DND-41 (cell line): ENCODE data around the gene FOXK2.

Source experiments
- ATAC-seq: fragments of 200-7000 bp; cut with Tn5 transposase; 3 replicates; pipeline ENCODE4 v1.9.1; 2021; ENCODE audit warnings: low read depth; ENCODE audit not compliant: insufficient read depth
- DNase-seq: peaks from one replicate; pipeline ENCODE4 v3.0.0-alpha.2; 2020
- H2AFZ ChIP-seq: 2 replicates; pipeline ENCODE4 v1.6.0; 2012; ENCODE audit warnings: low read depth, low read length
- H3K27ac ChIP-seq: 2 replicates; pipeline ENCODE4 v1.5.1; 2012; ENCODE audit warnings: low read length, inconsistent platforms
- H3K27me3 ChIP-seq: fragments of 200-600 bp; sonication (generic); 2 replicates; pipeline ENCODE4 v1.6.0; 2012; ENCODE audit warnings: low read length, mild to moderate bottlenecking, inconsistent platforms; ENCODE audit not compliant: insufficient read depth, poor library complexity
- H3K36me3 ChIP-seq: 2 replicates; pipeline ENCODE4 v1.5.1; 2012; ENCODE audit warnings: low read length, inconsistent platforms; ENCODE audit not compliant: insufficient read depth
- H3K4me1 ChIP-seq: 2 replicates; pipeline ENCODE4 v1.5.1; 2012; ENCODE audit warnings: mild to moderate bottlenecking, low read length; ENCODE audit not compliant: insufficient read depth
- H3K4me2 ChIP-seq: 2 replicates; pipeline ENCODE4 v1.6.0; 2012; ENCODE audit warnings: mild to moderate bottlenecking, moderate library complexity, low read length, inconsistent platforms; ENCODE audit not compliant: insufficient read depth
- H3K4me3 ChIP-seq, 2 experiments: fragments of 200-600 bp in 1 of 2; shearing (Covaris generic) in 1 of 2; 2 replicates each; pipeline ENCODE4 v1.5.1; 2012 to 2016; ENCODE audit warnings: inconsistent platforms in 2 of 2, low read length in 2 of 2, mild to moderate bottlenecking in 2 of 2, low read depth in 1 of 2, moderate library complexity in 1 of 2
- H3K79me2 ChIP-seq: 2 replicates; pipeline ENCODE4 v1.6.0; 2012; ENCODE audit warnings: low read length, inconsistent platforms; ENCODE audit not compliant: insufficient read depth
- H3K9ac ChIP-seq: 2 replicates; pipeline ENCODE4 v1.6.0; 2012; ENCODE audit warnings: low read depth, mild to moderate bottlenecking, inconsistent platforms, low read length, moderate library complexity
- H3K9me3 ChIP-seq: 2 replicates; pipeline ENCODE4 v1.5.1; 2012; ENCODE audit warnings: low read length, moderate library complexity, mild to moderate bottlenecking, inconsistent platforms; ENCODE audit not compliant: insufficient read depth, severe bottlenecking
- H4K20me1 ChIP-seq: 2 replicates; pipeline ENCODE4 v1.6.0; 2012; ENCODE audit warnings: low read length; ENCODE audit not compliant: insufficient read depth
- CTCF ChIP-seq: IDR thresholded peaks from 2 replicates; pipeline ENCODE4 v1.5.1; 2012; ENCODE audit warnings: borderline replicate concordance, low read length, moderate library complexity, mild to moderate bottlenecking; ENCODE audit not compliant: poor library complexity, severe bottlenecking; ENCODE audit errors: extremely low read depth
- EZH2 ChIP-seq: IDR thresholded peaks from 3 replicates; pipeline ENCODE4 v1.6.1; 2012; ENCODE audit warnings: borderline replicate concordance, low read depth, mild to moderate bottlenecking, moderate library complexity, low read length, inconsistent platforms; ENCODE audit not compliant: severe bottlenecking

The FOXK2 gene

GRCh38 chr17:82627405-82627804 is 107.9 kb downstream of the FOXK2 start:
- H3K36me3 ChIP-seq, result peaks cover 70% of the 10 kb centered on the region
- no peak overlapping the region for H3K4me2 ChIP-seq
- H4K20me1 ChIP-seq, result peaks cover 18% of the 10 kb centered on the region
- DNase-seq, result no peak
- H3K4me3 ChIP-seq, result no peak overlapping the region
- no peaks in the 10 kb centered on the region for H3K9me3 ChIP-seq
- no peaks in the 10 kb centered on the region for H3K27me3 ChIP-seq
- ATAC-seq, result no peak
- H2AFZ ChIP-seq, result no peak overlapping the region
- no peaks in the 10 kb centered on the region for H3K4me1 ChIP-seq
- TF ChIP-seq CTCF, result no peak
- no peak for TF ChIP-seq EZH2
- H3K27ac ChIP-seq, result no peak overlapping the region
- H3K9ac ChIP-seq, result no peak overlapping the region
- H3K79me2 ChIP-seq, result peaks cover 34% of the 10 kb centered on the region

GRCh38 chr17:82629748-82630147 is 110.2 kb downstream of the FOXK2 start:
- Histone ChIP-seq H3K4me1 (no peaks in the 10 kb centered on the region), H3K36me3 (peaks cover 81% of the 10 kb centered on the region), H2AFZ (no peak overlapping the region), H3K4me2 (no peak overlapping the region), H3K79me2 (peaks cover 55% of the 10 kb centered on the region), H3K9ac (no peak overlapping the region), H3K9me3 (no peaks in the 10 kb centered on the region), H3K4me3 (no peak overlapping the region), H4K20me1 (peaks cover 20% of the 10 kb centered on the region), H3K27ac (no peak overlapping the region), H3K27me3 (no peaks in the 10 kb centered on the region)
- no peak for DNase-seq
- no peak for TF ChIP-seq EZH2
- no peak for ATAC-seq

- Histone ChIP-seq H3K4me1 (no peaks in the 10 kb centered on the region), H3K27me3 (no peaks in the 10 kb centered on the region), H3K79me2 (peaks cover 59% of the 10 kb centered on the region), H3K9me3 (no peaks in the 10 kb centered on the region), H3K36me3 (peaks cover 78% of the 10 kb centered on the region), H3K9ac (no peak overlapping the region), H3K4me2 (no peak overlapping the region), H3K27ac (no peak overlapping the region), H4K20me1 (peaks cover 22% of the 10 kb centered on the region), H2AFZ (no peak overlapping the region), H3K4me3 (no peak overlapping the region)
- DNase-seq, result no peak
- TF ChIP-seq CTCF (no peak), EZH2 (no peak)
- ATAC-seq, result no peak
Observed at GRCh38 chr17:82630212-82630611, 110.7 kb downstream of the FOXK2 start.

GRCh38 chr17:82631544-82631943 is 112.0 kb downstream of the FOXK2 start:
- Histone ChIP-seq H3K79me2 (peaks cover 70% of the 10 kb centered on the region), H3K36me3 (peaks cover 74% of the 10 kb centered on the region)
- no peak for DNase-seq

More at GRCh38 chr17:82631544-82631943, 112.0 kb downstream of the FOXK2 start:
- no peak overlapping the region for H3K9ac ChIP-seq
- H3K27me3 ChIP-seq, result no peaks in the 10 kb centered on the region
- H3K4me2 ChIP-seq, result no peak overlapping the region
- no peak overlapping the region for H2AFZ ChIP-seq
- H3K9me3 ChIP-seq, result no peaks in the 10 kb centered on the region
- no peaks in the 10 kb centered on the region for H3K4me1 ChIP-seq
- H4K20me1 ChIP-seq, result peaks cover 25% of the 10 kb centered on the region
- TF ChIP-seq CTCF (no peak), EZH2 (no peak)
- no peak overlapping the region for H3K4me3 ChIP-seq
- ATAC-seq, result no peak
- H3K27ac ChIP-seq, result no peak overlapping the region
